ENCODE measurements around the gene CACNA1D.
"Not testable (repeated sequence)": the region's sequence is repeated elsewhere in the genome, so short reads cannot be mapped to it uniquely, and the experiment has no call there.

CACNA1D gene

DNA sequence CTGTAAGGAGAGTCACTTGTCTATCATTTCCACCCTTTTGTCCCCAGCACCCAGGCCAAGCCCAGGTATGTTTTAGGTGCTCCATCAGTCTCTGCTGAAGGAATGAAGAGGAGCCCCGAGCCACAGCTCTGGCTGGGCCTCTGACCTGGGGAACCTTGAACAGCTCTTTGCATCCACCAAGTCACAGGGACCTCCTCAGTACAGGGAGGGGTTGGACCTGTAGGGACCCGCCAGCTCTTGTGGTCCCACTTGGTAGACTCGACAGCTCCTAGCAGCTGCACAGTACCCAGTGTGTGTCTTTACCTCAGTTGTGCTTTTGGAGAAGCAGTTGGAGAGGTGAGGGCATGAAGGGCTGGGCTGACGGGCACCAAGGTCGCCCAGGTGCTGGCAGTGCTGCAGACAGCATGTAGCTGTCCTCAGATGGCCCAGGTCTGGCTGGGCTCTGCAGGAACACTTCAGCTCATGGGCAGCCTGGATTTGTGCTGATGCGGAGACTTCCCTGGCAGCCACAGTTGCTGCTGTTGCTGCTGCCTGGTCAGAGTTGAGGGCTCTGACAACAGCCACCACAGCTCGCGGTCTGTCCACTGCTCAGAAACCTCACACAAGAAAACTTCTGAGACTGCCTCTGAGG is 123.6 kb downstream of the CACNA1D start:
- no peak for DNase-seq

DNA sequence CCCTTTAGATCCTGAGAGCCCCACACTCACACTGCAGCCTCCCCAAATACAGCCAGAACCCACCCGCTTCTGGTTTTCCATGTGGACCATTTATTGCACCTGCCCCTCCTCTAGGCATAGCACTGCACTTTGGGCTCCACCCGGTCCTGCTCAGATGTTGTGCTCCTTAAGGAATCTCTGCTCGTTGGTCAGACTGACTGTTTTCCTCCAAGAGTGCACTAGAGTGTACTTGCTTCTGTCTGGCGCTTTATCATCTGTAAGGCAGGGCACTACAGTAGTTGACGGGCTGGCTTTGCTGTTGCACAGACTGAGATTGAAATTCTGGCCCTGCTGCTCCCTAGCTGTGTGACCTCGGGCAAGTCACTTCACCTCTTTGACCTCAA is 124.1 kb downstream of the CACNA1D start:
- no peak for DNase-seq

DNA sequence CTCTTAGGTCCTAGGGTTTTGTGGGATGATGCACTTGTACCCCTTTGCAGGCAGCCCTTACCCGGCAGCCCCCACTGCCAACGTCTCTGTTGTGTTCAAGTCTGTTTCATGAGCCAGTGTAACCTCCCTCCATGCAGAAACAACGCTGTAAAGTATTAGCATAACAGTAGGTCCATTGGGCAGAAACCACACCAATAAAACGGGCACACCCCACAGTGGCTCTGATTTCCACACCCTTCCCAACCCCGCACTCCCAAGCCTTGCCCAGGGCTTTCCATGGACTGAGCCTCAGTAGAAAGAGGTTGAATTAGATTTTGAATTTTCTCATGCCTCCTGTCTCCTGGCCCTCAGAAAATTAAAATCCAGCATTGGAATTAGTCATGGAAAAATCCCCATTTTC is 124.5 kb downstream of the CACNA1D start:
- no peak for DNase-seq

DNA sequence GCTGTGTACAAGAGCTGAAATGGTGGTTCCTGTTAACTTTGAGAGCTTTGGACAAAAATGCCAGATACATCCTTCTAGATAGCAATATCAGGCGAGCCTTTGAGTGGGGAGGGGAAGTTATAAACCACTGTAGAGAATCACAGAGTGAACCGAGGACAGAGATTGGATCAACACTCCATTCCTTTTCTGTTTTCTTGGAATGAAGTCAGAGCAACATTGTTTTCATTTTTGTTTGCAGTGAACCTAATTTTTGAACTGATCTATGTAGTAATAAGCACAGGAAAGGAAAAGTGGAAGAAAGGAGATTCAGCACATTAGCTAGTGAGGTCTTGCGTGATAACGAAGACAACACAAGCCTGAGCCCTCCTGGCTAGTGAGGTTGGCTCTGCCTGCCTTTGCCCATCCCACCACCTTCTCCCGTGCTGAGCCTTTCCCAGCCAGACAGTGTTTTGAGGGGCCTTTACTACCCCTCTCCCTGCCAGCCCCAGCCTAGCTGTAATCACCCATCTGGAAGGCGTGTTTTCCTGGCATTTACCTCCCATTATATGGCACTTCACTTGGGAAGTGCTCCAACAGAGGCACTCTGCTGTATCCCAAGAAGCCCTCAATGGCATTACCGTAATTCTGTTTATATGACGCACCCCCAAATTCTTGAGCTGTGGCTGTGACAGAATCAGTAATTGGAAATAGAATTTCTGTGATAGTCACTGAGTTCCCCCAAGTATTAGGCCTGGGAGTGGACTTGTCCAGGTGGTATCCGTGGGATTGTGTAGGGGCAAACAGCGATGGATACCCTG is 129.8 kb downstream of the CACNA1D start:
- DNase-seq, result no peak

DNA sequence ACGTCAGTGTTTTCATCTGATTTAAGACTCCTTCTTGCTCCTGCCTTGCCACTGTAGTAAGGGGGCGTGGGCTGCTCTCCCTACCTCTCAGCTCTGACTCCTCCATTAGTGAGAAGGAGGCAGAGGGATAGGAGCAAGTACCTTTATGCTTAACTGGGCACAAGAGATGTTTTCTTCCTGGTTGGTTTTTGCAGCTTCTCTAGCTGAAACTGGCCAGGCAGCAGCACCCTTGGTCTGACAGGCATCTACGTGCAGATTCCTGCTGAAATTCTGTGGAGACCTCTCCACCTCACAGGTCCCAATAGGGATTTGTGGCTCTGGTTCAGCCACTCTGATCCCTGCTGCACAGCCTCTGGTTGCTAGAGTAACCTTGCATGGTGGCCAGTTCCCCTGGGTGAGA is 132.5 kb downstream of the CACNA1D start:
- DNase-seq, result no peak

DNA sequence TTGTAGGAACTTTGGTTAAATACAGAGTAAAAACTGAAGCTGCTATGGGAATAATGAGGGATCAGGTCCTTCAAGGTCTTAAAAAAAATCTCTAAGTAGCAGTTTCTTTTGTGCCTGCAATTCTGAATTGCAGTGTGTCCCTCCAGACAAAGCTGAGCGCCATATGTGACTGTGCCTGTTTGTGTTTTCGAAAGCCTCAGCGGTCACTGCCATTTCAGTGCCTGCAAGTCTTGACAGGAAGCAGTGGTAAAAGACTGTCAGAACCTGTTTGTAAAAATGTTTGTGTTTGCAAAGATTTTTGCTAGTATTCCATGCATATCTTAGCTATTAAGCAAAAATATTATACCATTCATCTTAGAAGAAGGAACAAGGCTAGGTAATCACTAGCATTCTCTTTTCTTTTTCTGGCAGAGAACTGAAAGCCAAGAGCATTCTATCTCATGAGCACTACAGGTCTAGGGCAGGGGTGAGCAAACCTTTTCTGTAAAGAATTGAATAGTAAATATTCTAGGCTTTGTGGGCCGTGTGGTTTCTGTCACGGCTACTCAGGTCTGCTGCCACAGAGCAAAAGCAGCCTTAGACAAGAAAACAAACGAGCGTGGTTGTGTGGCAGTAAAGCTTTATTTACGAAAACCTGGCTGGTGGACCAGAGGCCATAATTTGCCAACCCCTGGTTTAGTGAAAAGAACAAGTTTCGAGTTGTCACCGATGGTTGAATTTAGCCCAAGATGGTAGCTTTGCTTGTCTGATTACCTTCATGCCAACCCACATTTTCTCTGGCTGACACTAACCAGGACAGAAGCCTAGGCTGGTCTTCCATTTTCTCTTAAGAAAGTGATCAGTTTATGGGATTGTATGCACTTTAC is 134.4 kb downstream of the CACNA1D start:
- no peak for DNase-seq

DNA sequence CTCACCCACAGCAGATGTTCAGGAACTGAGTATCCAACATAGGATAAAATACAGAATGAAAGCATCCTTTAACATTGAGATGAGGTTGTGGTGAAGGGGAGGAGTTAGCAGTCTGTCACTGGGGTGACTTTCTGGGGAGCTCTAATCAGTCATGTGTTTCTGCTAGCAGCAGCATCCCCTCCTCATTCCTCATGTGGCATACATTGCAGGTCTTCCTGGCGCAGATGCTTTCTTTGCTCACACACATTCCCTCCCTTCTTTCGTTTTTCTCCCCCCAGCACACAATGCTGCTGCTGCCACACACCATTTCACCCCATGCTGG is 135.0 kb downstream of the CACNA1D start:
- no peak for DNase-seq

DNA sequence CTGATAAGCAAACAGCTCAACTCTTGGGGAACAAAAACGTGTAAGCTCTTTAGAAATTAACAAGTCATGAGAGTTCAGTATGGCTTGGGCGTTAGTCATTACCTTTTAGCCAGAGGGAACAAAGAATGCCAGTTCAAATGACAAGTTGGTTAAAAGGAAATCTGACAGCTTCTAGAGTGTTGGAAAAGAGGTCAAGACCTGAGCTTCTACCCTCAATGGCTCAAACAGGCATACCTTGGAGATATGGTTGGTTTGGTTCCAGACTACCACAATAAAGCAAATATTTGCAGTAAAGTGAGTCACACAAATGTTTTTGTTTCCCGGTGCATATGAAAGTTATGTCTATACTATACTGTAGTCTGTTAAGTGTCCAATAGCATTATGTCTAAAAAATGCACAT is 136.1 kb downstream of the CACNA1D start:
- DNase-seq, result no peak

DNA sequence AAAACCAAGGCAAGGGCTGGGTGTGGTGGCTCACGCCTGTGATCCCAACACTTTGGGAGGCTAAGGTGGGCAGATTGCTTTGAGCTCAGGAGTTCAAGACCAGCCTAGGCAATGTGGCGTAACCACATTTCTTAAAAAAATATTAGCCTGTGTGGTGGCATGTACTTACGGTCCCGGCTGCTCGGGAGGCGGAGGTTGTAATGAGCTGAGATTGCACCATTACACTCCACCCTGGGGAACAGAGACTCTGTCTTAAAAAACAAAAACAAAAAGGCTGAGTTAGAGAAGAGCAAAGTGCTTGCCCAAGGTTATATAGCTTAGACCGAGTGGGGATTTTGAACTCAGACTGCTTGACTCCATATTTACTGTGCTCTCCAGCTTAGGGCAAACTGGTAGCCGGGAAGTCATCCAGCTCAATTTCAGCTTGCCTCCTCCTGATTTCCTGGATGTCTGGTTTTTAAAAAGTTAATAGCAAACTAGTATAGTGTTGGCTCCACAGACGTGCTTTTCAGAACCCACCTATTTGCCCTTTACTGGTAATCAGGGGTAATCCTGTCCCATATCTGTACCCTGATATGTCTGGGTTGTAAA is 138.9 kb downstream of the CACNA1D start:
- DNase-seq, result no peak

DNA sequence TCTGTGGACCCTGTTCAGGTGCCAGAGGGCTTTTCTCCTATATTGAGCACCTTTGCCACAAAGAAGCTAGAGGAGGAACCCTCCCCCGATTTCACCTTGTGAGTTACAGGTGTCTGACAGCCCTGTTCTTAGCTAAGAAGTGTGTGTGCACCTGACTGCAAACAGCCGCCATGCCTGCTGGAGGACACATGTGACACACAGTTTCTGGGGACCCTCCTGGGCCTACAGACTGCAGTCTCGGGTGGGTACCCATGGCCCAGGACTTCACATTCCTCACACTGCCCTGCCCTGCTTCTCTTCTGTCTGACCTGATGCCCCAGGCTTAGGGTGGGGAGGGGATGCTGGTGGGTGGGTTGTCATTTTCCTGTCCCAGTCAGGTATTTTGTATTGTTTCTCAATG is 140.6 kb downstream of the CACNA1D start:
- no peak for DNase-seq

DNA sequence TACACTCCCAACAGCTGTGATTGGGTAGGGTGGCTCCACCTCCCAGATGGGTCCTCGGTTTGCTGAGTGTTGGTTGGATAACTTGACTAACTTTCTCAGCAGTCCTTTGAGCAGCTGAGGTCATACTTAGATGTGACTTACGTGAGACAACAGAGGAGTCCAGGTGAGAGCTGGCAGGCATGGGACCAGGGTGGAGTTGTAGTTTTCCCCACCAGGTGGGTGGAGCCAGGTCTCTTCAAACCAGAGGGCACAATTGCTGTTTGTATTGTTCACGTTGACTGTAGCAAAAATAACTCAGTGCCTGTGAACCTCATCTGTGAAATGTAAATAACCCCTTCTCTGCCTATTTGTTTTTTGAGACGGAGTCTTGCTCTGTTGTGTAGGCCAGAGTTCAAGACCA is 144.4 kb downstream of the CACNA1D start:
- DNase-seq, result not testable (repeated sequence)

DNA sequence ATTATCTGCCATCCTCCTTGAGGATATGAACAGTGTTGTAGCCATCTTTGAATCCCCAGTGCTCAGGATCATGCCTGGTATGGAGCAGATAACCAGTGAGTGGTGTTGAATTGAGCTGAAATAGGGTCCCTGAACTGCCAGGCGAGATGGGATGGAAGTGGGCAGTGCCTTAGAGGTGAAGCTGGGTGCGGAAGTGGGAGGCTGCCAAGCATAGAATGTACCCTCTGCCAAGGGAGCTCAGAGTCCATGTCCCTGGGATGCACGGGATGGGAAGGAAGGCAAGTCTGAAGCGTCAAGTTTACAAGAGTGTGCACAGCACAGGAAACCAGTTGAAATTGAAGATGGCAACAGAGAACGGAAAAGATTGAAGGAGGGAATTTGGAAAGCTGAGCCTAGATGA is 147.0 kb downstream of the CACNA1D start:
- DNase-seq, result no peak

DNA sequence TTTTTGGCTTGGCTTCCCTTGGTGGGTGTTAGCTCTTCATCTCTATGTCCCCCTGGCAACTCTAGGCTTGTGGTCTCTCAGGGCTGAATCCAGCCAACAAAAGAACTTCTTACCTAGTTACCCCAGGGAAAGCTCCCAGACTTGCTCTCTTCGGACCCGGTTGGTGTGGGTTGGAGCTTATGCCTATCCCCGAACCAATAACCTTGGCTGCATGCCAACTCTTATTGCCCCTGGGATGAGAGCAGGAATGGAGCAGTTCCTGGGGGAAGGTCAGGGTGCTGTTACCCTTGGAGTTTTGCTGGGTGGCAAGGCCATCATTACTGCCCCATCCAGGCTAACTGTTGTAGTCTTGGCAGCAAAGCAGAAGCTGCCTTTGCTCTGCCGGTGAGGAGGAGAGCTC is 147.8 kb downstream of the CACNA1D start:
- no peak for DNase-seq

DNA sequence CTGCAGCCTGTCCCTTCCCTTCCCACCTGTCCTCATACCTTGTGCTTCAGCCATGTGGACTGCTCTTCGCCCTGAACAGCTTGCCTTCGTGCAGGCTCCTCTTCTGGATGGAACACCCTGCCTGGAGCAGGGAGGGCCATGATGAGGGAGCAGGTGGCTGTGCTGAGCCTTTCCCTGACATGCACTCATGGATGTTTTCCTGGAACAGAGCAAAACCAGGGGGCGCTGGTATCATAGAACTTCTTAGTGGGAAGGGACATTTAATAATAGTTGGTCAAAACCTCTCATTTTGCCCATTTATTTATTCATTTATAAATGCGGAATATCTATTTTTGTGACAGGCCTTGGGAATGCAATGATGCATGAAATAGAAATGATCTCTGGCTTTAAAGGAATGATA is 149.3 kb downstream of the CACNA1D start:
- no peak for DNase-seq

DNA sequence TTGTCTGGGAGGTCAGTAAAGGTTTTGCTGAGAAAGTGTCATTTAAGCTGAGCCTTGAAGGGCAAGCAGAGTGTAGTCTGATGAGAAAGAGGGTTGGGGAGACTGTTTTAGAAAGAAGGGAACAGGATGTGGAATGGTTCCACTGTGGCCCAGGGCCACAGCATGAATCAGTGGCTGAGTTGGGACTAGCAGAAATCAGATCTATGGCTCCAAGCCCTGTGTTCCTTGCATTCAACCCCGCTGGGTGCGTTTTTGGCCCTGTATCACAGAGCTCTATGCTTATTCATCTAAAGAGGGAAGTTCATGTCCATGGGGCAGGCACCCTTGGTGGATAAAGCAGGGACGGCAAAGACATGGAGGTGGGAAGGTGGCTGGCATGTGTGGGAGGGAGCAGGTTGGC is 151.3 kb downstream of the CACNA1D start:
- no peak for DNase-seq

DNA sequence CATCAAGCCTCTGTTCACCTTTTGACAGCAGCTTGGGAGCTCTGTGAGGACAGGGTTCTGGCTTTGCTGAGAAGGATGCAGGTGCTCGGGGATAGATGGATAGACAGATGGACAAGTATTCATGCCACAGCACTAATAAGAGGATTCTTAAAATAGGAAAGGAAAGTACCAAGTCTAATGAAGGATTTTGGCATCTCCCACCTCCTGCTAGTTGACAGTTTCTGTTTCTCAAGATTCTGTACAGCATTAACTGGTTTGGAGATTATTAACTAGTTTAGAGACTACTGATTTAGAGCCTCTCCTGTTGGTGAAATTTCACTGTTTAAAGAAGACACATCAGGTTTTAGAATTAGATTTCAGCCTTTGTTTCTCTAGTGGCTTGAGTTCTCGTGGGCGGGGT is 152.3 kb downstream of the CACNA1D start:
- no peak for DNase-seq

DNA sequence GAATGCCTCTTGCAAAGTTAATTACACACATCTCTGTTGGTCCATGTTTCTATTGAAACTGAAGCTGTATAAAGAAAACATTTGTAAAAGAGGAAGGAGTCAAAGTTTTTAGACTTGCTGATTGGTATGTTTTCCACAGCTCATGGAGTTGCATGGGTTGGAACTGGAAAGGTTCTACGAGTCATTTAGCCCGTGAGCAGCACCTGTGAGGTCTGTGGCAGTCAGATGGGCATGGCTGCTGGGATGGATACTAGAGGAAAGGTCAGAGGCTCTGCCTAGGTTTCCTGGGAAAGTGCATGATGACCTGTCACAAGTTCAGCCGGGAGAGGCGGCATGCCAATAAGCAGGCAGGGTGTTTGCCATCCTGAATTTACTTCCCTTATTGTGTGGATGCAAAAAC is 155.4 kb downstream of the CACNA1D start:
- DNase-seq, result no peak

DNA sequence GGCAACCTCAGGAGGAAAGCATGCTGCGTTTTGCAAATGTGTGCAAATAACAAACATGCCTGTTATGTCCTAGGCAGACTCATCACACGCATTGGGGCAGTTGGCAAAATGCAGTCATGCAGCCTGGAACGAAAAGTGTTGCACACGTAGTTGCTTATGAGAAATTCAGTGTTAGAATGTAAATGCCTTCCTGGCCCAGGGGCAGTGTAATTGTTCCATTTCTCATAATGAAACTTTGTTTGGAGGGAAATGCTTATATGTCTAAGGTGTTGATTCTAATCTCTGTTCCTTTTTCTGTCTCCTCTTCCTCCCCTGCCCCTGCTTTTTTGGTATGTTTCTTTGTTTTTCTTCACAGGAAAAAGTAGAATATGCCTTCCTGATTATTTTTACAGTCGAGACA is 156.0 kb downstream of the CACNA1D start:
- no peak for DNase-seq

DNA sequence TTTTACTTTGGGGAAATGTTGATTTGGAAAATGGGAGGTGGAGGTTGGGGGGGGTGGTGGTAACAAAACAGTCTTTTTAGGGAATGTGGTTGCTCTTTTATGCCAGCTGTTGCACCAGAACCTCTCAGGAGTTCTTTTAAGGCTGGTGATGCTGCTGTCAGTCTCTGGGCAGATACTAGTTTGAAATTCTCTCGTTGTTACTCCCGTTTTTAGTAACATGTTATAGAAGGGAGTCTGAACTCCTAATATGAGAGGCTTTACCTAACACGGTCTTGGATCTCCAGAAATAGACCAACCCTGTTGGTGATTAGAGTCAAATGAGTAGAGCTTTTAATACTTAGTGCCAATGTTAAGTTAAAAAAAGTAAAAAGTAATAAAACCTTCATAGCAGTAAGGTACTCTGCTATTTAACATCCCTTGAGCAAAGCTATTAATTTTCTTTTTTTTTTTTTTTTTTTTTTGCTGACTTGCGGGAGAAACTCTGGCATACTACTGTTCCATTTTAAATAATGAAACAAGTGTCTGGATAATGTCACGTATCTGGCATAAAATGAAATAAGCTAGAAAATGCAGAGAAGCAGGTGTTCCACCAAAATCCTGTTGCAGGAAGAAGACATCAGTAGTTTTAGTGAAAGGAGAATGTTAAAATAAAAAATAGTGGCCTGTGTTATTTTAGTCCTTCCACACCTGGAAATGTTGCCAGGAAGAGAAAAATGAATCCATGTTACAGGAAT is 156.7 kb downstream of the CACNA1D start:
- no peak for DNase-seq

DNA sequence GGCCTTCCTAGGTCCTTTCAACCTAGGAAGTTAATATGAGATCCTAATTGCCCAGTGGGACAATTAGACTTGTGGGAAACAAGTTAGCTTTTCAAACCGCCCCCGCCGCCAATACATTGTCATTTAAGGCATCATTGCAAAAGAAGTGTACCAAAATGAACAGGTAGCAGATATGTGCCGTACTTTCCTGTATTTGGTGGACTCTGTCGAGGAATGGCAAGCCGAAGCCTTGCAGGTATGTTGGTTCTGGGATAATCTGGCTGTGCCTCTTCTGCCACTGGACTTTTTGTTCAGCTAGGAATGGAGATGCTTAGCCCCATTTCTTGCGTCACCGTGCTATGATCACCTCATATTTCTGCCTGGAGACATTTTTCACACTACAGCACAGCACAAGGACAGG is 157.5 kb downstream of the CACNA1D start:
- DNase-seq, result no peak

DNA sequence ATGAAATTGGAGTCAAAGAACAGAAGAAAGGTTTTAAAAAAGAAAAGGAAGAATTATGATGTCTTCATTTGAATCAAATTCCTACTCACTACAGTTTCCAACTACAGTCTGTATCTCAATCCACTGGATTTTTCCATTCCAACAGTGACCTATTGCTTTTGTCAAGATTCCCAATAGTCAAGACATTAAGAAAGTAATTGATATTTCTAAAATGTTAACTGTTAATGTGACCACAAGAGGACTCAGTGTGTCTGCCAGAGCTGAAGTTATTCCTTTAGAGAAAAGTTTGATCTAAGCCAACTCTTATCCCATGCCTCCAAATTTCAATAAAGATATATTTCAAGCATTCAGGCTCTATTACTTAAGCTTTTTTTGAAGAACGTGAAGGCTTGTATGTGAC is 163.2 kb downstream of the CACNA1D start:
- no peak for DNase-seq

DNA sequence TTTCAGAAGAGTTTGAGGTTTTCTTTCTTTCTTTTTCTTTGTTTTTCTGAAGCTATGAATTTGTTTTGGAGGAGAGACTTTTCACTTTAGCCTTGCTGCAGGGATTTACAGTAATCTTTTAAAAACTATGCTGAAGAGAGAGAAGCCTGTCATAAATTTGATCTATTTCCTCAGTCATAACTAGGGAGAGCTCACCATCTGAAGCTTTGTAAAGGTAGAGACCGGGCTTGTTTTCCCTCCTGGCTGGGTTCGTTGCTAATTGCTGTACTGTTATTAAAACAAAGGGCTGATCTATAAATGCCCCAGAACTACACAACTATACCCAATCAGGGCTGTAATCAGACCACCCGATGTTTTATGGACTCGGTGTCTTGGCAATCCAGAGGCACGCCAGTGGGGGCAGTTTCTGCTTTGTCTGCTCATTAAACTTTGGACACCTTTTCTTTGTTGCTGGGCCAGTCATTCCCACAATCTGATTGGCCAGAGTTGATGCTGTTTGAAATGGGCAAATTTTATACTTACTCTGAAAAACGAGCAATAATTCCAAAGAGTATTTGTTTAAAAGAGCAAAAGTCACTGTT is 164.3 kb downstream of the CACNA1D start:
- DNase-seq, result no peak

DNA sequence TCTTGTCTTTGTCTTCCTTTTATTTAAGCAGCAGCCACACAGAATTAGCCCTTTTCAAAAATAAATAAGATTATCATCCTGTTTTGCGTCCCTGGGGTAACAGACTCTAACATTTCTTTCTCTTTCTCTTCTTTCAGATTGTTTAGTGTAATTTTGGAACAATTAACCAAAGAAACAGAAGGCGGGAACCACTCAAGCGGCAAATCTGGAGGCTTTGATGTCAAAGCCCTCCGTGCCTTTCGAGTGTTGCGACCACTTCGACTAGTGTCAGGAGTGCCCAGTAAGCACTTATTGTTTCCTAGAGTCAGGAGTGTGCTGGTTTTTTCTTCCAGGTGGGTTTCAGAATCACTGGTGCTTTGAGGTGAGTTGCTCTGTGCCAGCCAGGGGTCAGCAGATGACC is 165.6 kb downstream of the CACNA1D start:
- DNase-seq, result no peak

All from hematopoietic multipotent progenitor cell treated with erythropoietin and hydrocortisone succinate and interleukin-3 and kit ligand, for 6 days (in vitro differentiated cells).